PC-3 (cell line): ENCODE results near the gene KCNH6. TPM values are rescaled to one million over a fixed set of nuclear protein-coding genes. Genes with fewer than 3 reads are reported as not detected.

ENCODE experiments used
- ATAC-seq: fragments of 200-7000 bp; cut with Tn5 transposase; 2 replicates; pipeline ENCODE4 v1.9.1; 2020; ENCODE audit warnings: mild to moderate bottlenecking, moderate library complexity
- BruUV-seq: library from RNA; stranded (reverse); fragments of 400-500 nt; replicated peaks from 2 replicates; lab custom pipeline; 2021; lab: Mats Ljungman, UMichigan
- CTCF ChIA-PET: fragments of 300-600 bp; sonication (Branson Sonifier 250); formaldehyde crosslinking; loops from one replicate; lab custom pipeline; 2022; ENCODE audit warnings: antibody characterized with exemption; lab: Charles Lee
- POLR2A ChIA-PET: fragments of 300-600 bp; sonication (Branson Sonifier 250); formaldehyde crosslinking; loops from one replicate; lab custom pipeline; 2022; ENCODE audit warnings: antibody characterized with exemption; ENCODE audit not compliant: unreplicated experiment; lab: Charles Lee
- DNase-seq: peaks from one replicate; pipeline ENCODE4 v3.0.0-alpha.2; 2015
- H2AFZ ChIP-seq: fragments of 300-600 bp; sonication (generic); 2 replicates; pipeline ENCODE4 v1.6.0; 2016; ENCODE audit warnings: antibody characterized with exemption, low read length
- H3F3A ChIP-seq: fragments of 300-600 bp; sonication (generic); one replicate; pipeline ENCODE4 v1.6.0; 2017; ENCODE audit warnings: antibody characterized with exemption, low read length, control low read depth, mild to moderate bottlenecking; ENCODE audit not compliant: unreplicated experiment
- H3K27ac ChIP-seq: fragments of 300-600 bp; sonication (generic); 2 replicates; pipeline ENCODE4 v1.5.1; 2016; ENCODE audit warnings: mild to moderate bottlenecking, low read length
- H3K27me3 ChIP-seq: fragments of 300-600 bp; sonication (generic); 2 replicates; pipeline ENCODE4 v1.6.1; 2016; ENCODE audit warnings: low read length, mixed read lengths
- H3K36me3 ChIP-seq: fragments of 300-600 bp; sonication (generic); 2 replicates; pipeline ENCODE4 v1.6.1; 2016; ENCODE audit warnings: low read depth, mixed run types, low read length, mixed read lengths
- H3K4me1 ChIP-seq: fragments of 300-600 bp; sonication (generic); 2 replicates; pipeline ENCODE4 v1.5.1; 2016; ENCODE audit warnings: low read length; ENCODE audit not compliant: insufficient read depth
- H3K4me2 ChIP-seq: fragments of 300-600 bp; sonication (generic); 2 replicates; pipeline ENCODE4 v1.6.0; 2016; ENCODE audit warnings: low read length
- H3K4me3 ChIP-seq: fragments of 300-600 bp; sonication (generic); 2 replicates; pipeline ENCODE4 v1.5.1; 2016; ENCODE audit warnings: mild to moderate bottlenecking, low read length, mixed read lengths
- H3K79me2 ChIP-seq: fragments of 300-600 bp; sonication (generic); 2 replicates; pipeline ENCODE4 v1.6.1; 2017; ENCODE audit warnings: low read length, mixed read lengths
- H3K9ac ChIP-seq: fragments of 300-600 bp; sonication (generic); 2 replicates; pipeline ENCODE4 v1.6.0; 2016; ENCODE audit warnings: mild to moderate bottlenecking, low read length
- H3K9me2 ChIP-seq: fragments of 300-600 bp; sonication (generic); replicated peaks from 2 replicates; pipeline ENCODE4 v1.6.1; 2016; ENCODE audit warnings: mixed run types, low read length, mixed read lengths
- H3K9me3 ChIP-seq: fragments of 300-600 bp; sonication (generic); 2 replicates; pipeline ENCODE4 v1.6.1; 2016; ENCODE audit warnings: low read length, mixed read lengths
- H4K20me1 ChIP-seq: fragments of 300-600 bp; sonication (generic); 2 replicates; pipeline ENCODE4 v1.6.1; 2016; ENCODE audit warnings: low read length, mixed read lengths
- EZH2 ChIP-seq: fragments of 300-600 bp; sonication (generic); IDR thresholded peaks from one replicate; pipeline ENCODE4 v1.6.1; 2017; ENCODE audit warnings: antibody characterized with exemption, mild to moderate bottlenecking, low read length; ENCODE audit not compliant: unreplicated experiment
- EZH2phosphoT487 ChIP-seq: fragments of 300-600 bp; sonication (generic); IDR thresholded peaks from 2 replicates; pipeline ENCODE4 v1.6.1; 2018; ENCODE audit warnings: mild to moderate bottlenecking, antibody characterized with exemption, low read length, borderline replicate concordance
- intact Hi-C: fragments of 100-400 bp; cut with micrococcal nuclease; formaldehyde crosslinking; loops from 2 replicates; pipeline ENCODE4 v1.9.0; 2023
- total RNA-seq: library from RNA; depleted of rRNA; stranded (reverse); fragments of >200 nt; gene quantifications from 2 replicates; pipeline ENCODE4 v1.2.3, GENCODE V29; 2014
- TF ChIP-seq, protein P1 (sequence below): fragments of 300-600 bp; sonication (generic); conservative IDR thresholded peaks from 2 replicates; pipeline ENCODE4 v1.5.1; 2017; ENCODE audit warnings: antibody characterized with exemption, low read depth, mild to moderate bottlenecking, low read length

KCNH6 gene
- total RNA-seq, 1 experiment from 2014 or later, result not detected

DNA sequence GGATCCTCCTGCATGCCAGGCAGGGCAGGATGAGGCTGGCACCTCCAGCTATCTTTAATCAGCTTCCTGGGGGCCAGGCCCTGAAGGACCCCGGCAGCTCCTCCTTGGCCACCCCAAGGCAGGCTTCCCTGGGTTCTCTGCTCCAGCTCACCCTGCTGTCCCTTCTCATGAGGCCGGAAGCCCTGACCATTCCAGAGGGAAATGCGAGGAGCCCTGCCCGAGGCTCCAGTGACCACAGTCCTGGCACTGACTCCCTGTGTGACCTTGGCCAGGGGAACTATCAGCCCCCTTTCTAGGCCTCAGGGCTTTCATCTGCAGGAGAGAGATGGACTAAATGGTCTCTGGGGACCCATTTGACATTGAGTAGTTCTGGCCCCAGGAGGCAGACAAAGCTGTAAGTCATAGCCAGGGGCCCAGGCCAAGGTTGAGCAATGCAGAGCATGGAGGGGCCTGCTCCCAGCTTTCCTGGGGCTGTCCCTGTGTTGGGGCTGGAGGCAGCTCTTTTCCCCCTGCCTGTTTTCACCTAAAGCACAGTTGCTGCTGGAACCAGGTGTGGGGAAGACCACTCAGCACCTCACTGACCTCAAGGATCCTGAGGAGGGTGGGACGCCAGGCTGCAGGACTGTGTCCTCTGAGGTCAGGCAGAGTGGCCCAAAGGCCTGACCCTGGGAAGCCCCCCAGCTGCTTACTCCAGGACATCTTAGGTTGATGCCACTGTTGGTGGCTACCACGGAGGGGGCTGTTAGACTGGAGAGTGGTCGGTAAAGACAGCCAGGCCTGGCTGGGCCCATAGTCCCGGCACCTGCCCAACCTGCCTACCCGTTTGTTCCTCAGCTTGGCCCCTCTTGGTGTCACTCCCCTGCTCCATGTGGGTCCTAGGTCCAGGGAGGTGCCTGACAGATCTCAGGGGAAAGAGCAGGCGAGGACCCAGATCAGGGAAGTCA is 8.1 kb downstream of the KCNH6 start:
- Histone ChIP-seq H3K27ac (no peak overlapping the region), H3K9ac (no peak overlapping the region), H3K36me3 (no peaks in the 10 kb centered on the region), H3K79me2 (no peaks in the 10 kb centered on the region), H3K4me1 (no peaks in the 10 kb centered on the region), H3K9me3 (no peaks in the 10 kb centered on the region), H3K9me2 (no peaks in the 10 kb centered on the region), H3F3A (no peaks in the 10 kb centered on the region), H3K4me3 (no peak overlapping the region), H2AFZ (no peak overlapping the region), H4K20me1 (no peaks in the 10 kb centered on the region), H3K4me2 (no peak overlapping the region), H3K27me3 (no peaks in the 10 kb centered on the region)
- ATAC-seq, result no peak
- ChIA-PET POLR2A (no interaction called here), CTCF (no interaction called here)
- intact Hi-C loops, result no loop called here
- TF ChIP-seq, protein P1, sequence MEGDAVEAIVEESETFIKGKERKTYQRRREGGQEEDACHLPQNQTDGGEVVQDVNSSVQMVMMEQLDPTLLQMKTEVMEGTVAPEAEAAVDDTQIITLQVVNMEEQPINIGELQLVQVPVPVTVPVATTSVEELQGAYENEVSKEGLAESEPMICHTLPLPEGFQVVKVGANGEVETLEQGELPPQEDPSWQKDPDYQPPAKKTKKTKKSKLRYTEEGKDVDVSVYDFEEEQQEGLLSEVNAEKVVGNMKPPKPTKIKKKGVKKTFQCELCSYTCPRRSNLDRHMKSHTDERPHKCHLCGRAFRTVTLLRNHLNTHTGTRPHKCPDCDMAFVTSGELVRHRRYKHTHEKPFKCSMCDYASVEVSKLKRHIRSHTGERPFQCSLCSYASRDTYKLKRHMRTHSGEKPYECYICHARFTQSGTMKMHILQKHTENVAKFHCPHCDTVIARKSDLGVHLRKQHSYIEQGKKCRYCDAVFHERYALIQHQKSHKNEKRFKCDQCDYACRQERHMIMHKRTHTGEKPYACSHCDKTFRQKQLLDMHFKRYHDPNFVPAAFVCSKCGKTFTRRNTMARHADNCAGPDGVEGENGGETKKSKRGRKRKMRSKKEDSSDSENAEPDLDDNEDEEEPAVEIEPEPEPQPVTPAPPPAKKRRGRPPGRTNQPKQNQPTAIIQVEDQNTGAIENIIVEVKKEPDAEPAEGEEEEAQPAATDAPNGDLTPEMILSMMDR, result no peak
- TF ChIP-seq EZH2phosphoT487 (no peak), EZH2 (no peak)
- BruUV-seq, result no TSS peak
- DNase-seq, result no peak

DNA sequence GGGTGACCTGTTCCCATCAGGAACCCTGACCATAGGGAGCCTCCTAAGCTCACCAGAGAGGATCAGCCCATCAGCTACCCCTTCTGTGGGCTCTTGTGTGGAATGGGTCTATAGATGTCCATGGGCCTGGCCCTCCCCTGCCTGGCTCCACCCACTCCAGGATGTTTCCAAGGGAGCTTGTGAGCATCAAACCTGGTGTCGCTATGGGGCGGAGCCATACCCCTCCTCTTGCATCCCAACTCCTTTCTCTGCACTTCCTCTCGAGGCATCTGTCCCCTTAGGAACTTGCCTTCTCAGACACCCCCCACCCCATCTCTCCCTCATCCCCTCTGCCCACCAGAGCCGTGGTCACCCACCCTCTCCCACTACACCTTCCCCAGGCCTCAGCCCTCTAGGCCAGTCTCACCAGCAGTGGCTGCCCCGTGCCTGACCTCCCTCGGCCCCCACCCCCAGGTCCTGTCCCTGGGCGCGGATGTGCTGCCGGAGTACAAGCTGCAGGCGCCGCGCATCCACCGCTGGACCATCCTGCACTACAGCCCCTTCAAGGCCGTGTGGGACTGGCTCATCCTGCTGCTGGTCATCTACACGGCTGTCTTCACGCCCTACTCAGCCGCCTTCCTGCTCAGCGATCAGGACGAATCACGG is 10.4 kb downstream of the KCNH6 start:
- no peaks in the 10 kb centered on the region for H4K20me1 ChIP-seq
- H3K9me3 ChIP-seq, result no peaks in the 10 kb centered on the region
- no peaks in the 10 kb centered on the region for H3K4me1 ChIP-seq
- BruUV-seq, result no TSS peak
- ChIA-PET CTCF (no interaction called here), POLR2A (no interaction called here)
- H3K36me3 ChIP-seq, result no peaks in the 10 kb centered on the region
- H3K4me3 ChIP-seq, result no peak overlapping the region
- no peak overlapping the region for H3K9ac ChIP-seq
- H3K27me3 ChIP-seq, result no peaks in the 10 kb centered on the region; the same call in 1 of the 2 replicates
- H3F3A ChIP-seq, result no peaks in the 10 kb centered on the region
- no peaks in the 10 kb centered on the region for H3K79me2 ChIP-seq
- DNase-seq (no peak), ATAC-seq (no peak)
- H3K4me2 ChIP-seq, result no peak overlapping the region
- no peak overlapping the region for H2AFZ ChIP-seq
- no peaks in the 10 kb centered on the region for H3K9me2 ChIP-seq
- H3K27ac ChIP-seq, result no peak overlapping the region
- TF ChIP-seq, protein P1, result no peak
- TF ChIP-seq EZH2 (no peak), EZH2phosphoT487 (no peak)
- intact Hi-C loops, result no loop called here
